GM18909 (cell line): ENCODE results near the gene LHFPL3.
"Not testable (repeated sequence)": the region's sequence is repeated elsewhere in the genome, so short reads cannot be mapped to it uniquely, and the experiment has no call there.

ENCODE experiments used
- ATAC-seq: cut with Tn5 transposase; IDR thresholded peaks from one replicate; pipeline ENCODE4 v1.9.1; 2021; ENCODE audit warnings: mild to moderate bottlenecking; ENCODE audit not compliant: unreplicated experiment, poor library complexity

Gene LHFPL3

DNA sequence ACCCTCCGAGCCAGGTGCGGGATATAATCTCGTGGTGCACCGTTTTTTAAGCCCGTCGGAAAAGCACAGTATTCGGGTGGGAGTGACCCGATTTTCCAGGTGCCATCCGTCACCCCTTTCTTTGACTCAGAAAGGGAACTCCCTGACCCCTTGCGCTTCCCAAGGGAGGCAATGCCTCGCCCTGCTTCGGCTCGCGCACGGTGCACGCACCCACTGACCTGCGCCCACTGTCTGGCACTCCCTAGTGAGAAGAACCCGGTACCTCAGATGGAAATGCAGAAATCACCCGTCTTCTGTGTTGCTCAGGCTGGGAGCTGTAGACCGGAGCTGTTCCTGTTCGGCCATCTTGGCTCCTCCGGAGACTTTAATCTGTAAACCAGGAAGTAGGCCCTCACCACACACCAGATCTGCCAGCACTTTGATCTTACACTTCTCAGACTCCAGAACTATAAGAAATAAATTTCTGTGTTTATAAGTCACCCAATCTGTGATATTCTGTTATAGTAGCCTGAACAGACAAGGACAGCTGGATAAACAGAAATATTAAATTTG is 235.0 kb downstream of the LHFPL3 start:
- not testable (repeated sequence) for ATAC-seq

DNA sequence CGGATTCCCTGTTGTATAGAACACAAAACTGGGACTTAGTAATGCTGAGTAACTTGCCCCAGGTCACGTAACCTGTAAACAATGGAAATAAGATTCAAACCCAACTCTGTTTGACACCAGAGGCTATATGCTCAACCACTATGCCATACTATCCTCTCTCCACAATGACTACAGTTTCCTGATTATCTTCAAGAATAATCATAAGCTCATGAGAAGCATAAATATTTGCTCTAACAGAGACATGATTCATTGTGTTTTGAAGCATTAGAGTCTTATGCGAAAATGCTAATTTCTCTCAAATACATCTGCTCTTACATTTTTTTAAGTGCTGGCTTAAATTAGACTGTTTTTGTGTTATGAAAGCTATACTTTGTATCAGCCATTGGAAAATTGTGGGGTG is 241.3 kb downstream of the LHFPL3 start:
- ATAC-seq: no peak

- ATAC-seq: no peak
Measured at GRCh38 chr7:104572554-104572953, 244.2 kb downstream of the LHFPL3 start.

- ATAC-seq: no peak
Measured at GRCh38 chr7:104584620-104585019, 256.2 kb downstream of the LHFPL3 start.

GRCh38 chr7:104595591-104595990 is 267.2 kb downstream of the LHFPL3 start:
- ATAC-seq: not testable (repeated sequence)

- ATAC-seq: no peak
Measured at GRCh38 chr7:104603957-104604356, 275.6 kb downstream of the LHFPL3 start.

GRCh38 chr7:104604706-104605105 is 276.3 kb downstream of the LHFPL3 start:
- ATAC-seq: no peak

DNA sequence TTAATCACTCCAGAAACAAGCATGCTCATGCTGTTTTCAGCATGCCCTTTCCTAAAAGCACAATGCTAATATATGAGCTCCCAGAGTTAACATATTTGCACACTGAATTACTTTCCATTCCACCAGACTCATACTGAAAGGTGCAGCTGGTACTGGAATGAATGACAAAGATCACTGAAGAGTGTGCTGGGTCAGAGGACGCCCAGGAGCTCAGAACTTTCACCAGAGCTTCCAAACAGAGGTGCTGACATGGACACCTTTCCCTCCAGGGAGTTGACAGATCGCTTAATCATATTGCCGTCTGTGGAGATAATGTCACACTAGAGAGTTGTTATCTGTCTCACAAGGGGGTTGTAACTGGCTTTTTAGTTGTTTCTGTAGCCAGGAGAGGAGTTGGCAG is 292.9 kb downstream of the LHFPL3 start:
- no peak for ATAC-seq

DNA sequence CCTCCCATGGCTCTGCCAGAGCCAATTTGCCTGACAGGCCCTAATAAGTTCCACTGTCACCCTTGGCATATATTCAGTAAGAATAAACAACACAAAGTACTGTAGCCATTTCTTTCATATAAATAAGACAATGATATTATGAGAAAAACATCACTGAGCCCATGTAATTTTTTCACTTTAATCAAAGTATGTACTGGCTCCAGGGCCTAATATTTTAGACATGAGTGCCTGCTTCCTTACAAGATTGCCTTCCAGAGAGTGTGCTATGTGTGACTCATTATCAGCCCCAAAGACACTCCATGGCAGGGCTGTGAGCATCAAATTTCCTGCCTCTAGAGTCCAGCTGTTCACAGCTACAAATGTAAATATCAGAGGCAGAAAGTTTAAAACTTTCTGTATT is 297.6 kb downstream of the LHFPL3 start:
- ATAC-seq: no peak

DNA sequence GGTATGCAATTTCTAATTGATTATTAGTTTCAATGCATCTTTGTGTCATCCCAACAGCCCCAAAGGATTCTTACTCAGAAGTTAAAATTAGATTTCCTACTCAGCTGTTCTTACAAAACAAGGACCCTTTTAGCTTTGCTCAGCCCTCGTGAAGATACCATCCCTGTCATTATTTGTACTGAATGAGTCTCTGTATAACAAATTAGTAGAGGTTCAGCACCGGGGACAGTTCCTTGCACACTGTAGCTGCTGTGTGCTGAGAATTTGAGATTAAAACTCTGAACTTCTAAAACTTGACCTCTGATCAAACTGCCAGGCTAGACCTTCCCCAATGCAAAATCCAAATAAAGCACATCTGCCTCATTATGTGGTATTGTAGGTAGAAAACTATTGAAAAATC is 299.1 kb downstream of the LHFPL3 start:
- ATAC-seq: no peak

- ATAC-seq: no peak
Measured at GRCh38 chr7:104628017-104628416, 299.6 kb downstream of the LHFPL3 start.

- ATAC-seq: no peak
Measured at GRCh38 chr7:104629408-104629807, 301.0 kb downstream of the LHFPL3 start.

DNA sequence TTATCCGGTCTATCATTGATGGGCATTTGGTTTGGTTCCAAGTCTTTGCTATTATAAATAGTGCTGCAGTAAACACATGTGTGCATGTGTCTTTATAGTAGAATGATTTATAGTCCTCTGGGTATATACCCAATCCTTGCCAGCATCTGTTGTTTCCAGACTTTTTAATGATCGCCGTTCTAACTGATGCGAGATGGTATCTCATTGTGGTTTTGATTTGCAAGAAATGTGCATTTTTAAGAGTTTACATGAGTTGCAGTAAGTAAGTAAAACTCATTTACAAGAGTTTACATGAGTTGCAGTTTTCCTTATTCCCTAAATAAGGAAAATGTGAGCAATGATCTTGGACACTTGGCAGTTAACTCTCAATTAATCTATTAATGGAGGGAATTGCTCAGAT is 312.1 kb downstream of the LHFPL3 start:
- no peak for ATAC-seq

- no peak for ATAC-seq
Measured at GRCh38 chr7:104642560-104642959, 314.2 kb downstream of the LHFPL3 start.

- no peak for ATAC-seq
Measured at GRCh38 chr7:104643587-104644217, 315.3 kb downstream of the LHFPL3 start.

DNA sequence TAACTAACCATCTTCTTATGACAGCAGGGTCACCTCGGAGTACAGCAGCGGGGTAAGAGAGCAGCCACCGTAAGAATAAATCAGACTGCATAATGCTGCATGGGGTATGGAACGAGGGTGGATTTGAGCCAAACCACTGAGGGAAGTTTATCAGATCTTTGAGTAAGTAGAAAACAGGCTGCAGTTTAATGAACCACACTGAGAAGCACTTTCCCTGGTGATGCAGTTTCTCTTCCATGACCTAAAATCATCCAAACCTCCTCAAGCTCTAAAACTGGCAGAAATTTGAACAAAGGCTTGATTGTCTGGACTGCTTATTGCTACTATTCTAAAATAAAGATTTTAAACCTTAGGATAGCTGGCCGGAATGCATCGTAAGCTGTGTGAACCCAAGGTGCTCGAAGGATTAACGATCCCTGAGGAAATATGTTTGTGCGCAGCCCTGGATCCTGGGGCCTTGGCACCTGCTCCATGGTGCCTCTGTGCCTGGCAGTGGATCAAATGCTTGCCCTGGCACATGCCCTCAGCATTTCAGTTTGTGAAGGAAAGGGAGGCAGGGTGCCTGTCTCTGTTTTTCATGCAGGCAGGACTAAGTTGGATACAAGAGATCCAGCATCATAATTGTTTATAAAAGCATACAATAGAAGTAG is 322.7 kb downstream of the LHFPL3 start:
- no peak for ATAC-seq

GRCh38 chr7:104652434-104652833 is 324.0 kb downstream of the LHFPL3 start:
- ATAC-seq: no peak

DNA sequence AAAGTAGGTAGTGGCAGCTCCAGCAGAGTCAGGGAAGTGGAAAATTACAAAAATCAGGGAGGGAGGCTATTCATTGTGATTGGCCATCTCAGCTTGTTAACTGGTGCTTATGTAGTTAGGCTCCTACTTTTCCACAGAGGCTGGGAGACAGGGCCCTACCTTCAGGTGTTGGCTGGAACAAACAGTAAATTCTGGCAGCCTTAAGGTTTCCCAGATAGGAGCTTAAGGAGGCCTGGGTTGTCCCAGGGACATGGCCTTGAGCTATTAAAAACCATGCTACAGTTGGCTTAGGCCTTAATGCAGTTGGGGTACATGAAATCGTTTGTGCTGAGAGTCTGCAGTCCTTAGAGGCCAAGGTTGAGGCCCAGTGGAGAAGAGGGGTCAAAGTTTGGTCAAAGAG is 324.5 kb downstream of the LHFPL3 start:
- no peak for ATAC-seq

DNA sequence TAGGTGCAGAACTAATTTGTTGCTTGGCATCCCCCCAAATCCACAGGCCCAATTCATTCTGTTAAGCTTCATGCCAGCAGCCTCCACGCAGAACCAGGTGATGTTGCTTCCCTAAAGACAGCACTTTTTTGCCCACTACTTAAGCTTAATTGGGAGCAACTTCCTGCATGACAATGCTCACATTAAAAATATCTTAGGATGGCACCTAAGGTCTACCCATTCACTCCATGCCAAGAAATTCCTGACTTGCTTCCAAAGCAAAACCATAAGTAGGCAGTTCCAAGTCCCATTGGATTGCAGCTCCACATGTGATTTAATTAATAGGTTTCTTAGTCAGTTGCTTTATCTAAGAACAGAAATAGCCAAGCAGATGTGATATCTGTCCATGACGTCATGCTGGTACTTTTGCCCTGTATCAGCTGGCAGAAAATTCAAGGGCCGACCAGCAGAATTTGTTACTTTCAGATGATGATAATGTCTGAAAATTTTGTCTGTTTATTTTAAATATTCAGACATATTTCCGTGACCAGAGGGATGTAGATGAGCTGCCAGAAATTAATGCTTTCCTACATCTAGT is 325.5 kb downstream of the LHFPL3 start:
- no peak for ATAC-seq

- ATAC-seq: no peak
Measured at GRCh38 chr7:104655592-104655991, 327.2 kb downstream of the LHFPL3 start.

- ATAC-seq: no peak
Measured at GRCh38 chr7:104656467-104656866, 328.1 kb downstream of the LHFPL3 start.

DNA sequence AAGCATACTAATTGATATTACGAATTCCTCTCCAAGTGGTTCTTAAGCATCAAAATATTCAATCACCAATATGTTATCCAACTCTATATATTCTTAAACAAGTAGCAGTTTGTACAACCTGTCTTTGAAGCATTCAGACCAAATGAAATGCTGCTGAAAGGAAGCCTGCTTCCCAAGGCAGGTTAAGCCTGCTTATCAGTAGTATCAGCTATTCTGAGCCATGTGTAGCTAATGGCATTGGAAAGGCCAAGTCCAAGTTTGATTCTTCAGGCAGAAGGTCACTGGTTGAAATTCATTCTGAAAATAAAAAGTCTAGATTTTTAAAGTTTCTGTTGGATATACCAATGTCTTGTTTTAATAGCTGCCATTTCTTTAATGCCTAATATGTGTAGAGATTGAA is 328.7 kb downstream of the LHFPL3 start:
- no peak for ATAC-seq
